HepG2 (cell line): Measurements from ENCODE around the gene KLHL36. TPM values are rescaled to one million over a fixed set of nuclear protein-coding genes. Genes with fewer than 3 reads are reported as not detected.
A peak's percentile ranks its signal among the peaks of the same experiment; 100 is the strongest.

Experiments used
- ELK4 ChIP-seq: sonication (generic); formaldehyde crosslinking; IDR thresholded peaks from 2 replicates; pipeline ENCODE4 v1.9.0; 2021; ENCODE audit warnings: missing genetic modification reagents, borderline replicate concordance
- FOXK1 ChIP-seq: sonication (generic); formaldehyde crosslinking; IDR thresholded peaks from 2 replicates; pipeline ENCODE4 v1.4.0; 2020; ENCODE audit warnings: low read depth, missing genetic modification reagents, borderline replicate concordance
- KAT2B ChIP-seq: fragments of 150-350 bp; IDR thresholded peaks from 2 replicates; pipeline ENCODE4 v1.6.1; 2014; ENCODE audit warnings: low read depth, low read length, borderline replicate concordance
- MIER2 ChIP-seq: IDR thresholded peaks from 2 replicates; pipeline ENCODE4 v1.6.1; 2016; ENCODE audit warnings: missing biosample characterization, missing genetic modification reagents
- POLR2AphosphoS5 ChIP-seq: IDR thresholded peaks from 2 replicates; pipeline ENCODE4 v1.6.1; 2012; ENCODE audit warnings: low read depth, low read length
- SKIL ChIP-seq: sonication (generic); formaldehyde crosslinking; IDR thresholded peaks from 2 replicates; pipeline ENCODE4 v1.8.0; 2022; ENCODE audit warnings: missing genetic modification reagents, mild to moderate bottlenecking, moderate library complexity, borderline replicate concordance
- TBP ChIP-seq: sonication (generic); formaldehyde crosslinking; IDR thresholded peaks from 2 replicates; pipeline ENCODE4 v1.5.0; 2020; ENCODE audit warnings: missing genetic modification reagents
- ZBTB14 ChIP-seq: sonication (generic); formaldehyde crosslinking; IDR thresholded peaks from 2 replicates; pipeline ENCODE4 v1.4.0; 2020; ENCODE audit warnings: missing genetic modification reagents
- ZBTB40 ChIP-seq, 2 experiments: fragments of 450-650 bp in 1 of 2; sonication (generic) in 1 of 2; formaldehyde crosslinking in 1 of 2; IDR thresholded peaks; 2 replicates each; pipeline versions ENCODE4 v1.6.1 to v1.8.0; 2016 to 2022; ENCODE audit warnings: antibody characterized with exemption in 1 of 2, mild to moderate bottlenecking in 1 of 2, missing genetic modification reagents in 1 of 2
- ZBTB46 ChIP-seq: sonication (generic); formaldehyde crosslinking; IDR thresholded peaks from 2 replicates; pipeline ENCODE4 v1.4.0; 2020; ENCODE audit warnings: mild to moderate bottlenecking, missing genetic modification reagents, borderline replicate concordance
- ZNF24 ChIP-seq: fragments of 450-650 bp; IDR thresholded peaks from 2 replicates; pipeline ENCODE4 v1.6.1; 2017; ENCODE audit warnings: antibody characterized with exemption, mild to moderate bottlenecking
- ZNF598 ChIP-seq: sonication (generic); formaldehyde crosslinking; IDR thresholded peaks from 2 replicates; pipeline ENCODE4 v1.5.1; 2020; ENCODE audit warnings: mild to moderate bottlenecking, missing genetic modification reagents, borderline replicate concordance
- polyA plus RNA-seq, 8 experiments: library from polyadenylated mRNA; depleted of rRNA in 3 of 8; stranded (reverse) in 7 of 8; unstranded in 1 of 8; fragments of >200 nt; fragmentation: Illumina TruSeq in 4 of 8; extraction: Trizol in 4 of 8; gene quantifications; 2 replicates each; pipeline versions ENCODE4 v1.2.1 to v1.2.3, GENCODE V29; 2011 to 2016; ENCODE audit warnings: low read depth in 4 of 8, missing spikeins in 1 of 8, mixed read lengths in 1 of 8; ENCODE audit not compliant: insufficient read depth in 1 of 8
- total RNA-seq, 5 experiments: library from RNA; depleted of rRNA; stranded (reverse); fragments of >200 nt; fragmentation: Illumina TruSeq; extraction: Trizol; gene quantifications; 2 replicates each; pipeline ENCODE4 v1.2.3, GENCODE V29; 2016; ENCODE audit warnings: low read depth in 1 of 5

Gene KLHL36
- total and polyA plus RNA-seq, 2 of the 13 experiments (the other 11 are each of a cell fraction or from before 2014, with no cell fraction given): 24.3 to 26.0 TPM

- TF ChIP-seq SKIL (no peak), ZNF598 (CRISPR knock-in tag) (no peak), ZNF24 (no peak), MIER2 (CRISPR knock-in tag) (no peak), FOXK1 (CRISPR knock-in tag) (0 out of 2 replicates have a peak, but pooled peaks have one; percentile 15), ZBTB14 (CRISPR knock-in tag) (peak; percentile 77), ZBTB40 (IDR thresholded peaks at IDR 0.05) (no peak), ZBTB40 (CRISPR knock-in tag; IDR thresholded peaks at IDR 0.05) (no peak), ZBTB46 (CRISPR knock-in tag) (no peak), POLR2AphosphoS5 (no peak), TBP (no peak), ELK4 (no peak), KAT2B (no peak)
Measured at GRCh38 chr16:84617791-84618580, 30.3 kb upstream of the KLHL36 start, which contains the start of gene COTL1 (continued).
